HS-27A (cell line): ENCODE measurements around the gene ADAM17.
"Not testable (repeated sequence)": the region's sequence is repeated elsewhere in the genome, so short reads cannot be mapped to it uniquely, and the experiment has no call there.

Experiments used
- DNase-seq: peaks from one replicate; pipeline ENCODE4 v3.0.0-alpha.2; 2012; ENCODE audit warnings: low read depth, missing footprints

The ADAM17 gene

GRCh38 chr2:9519250-9519649 is 36.4 kb downstream of the ADAM17 start:
- no peak for DNase-seq

GRCh38 chr2:9518780-9519179 is 36.9 kb downstream of the ADAM17 start:
- DNase-seq, result no peak

- no peak for DNase-seq
Observed at GRCh38 chr2:9518163-9518562, 37.5 kb downstream of the ADAM17 start.

GRCh38 chr2:9517118-9517782 is 38.4 kb downstream of the ADAM17 start:
- no peak for DNase-seq

GRCh38 chr2:9513946-9514345 is 41.7 kb downstream of the ADAM17 start:
- not testable (repeated sequence) for DNase-seq

- no peak for DNase-seq
Observed at GRCh38 chr2:9508931-9509330, 46.7 kb downstream of the ADAM17 start.

- no peak for DNase-seq
Observed at GRCh38 chr2:9498210-9498609, 57.4 kb downstream of the ADAM17 start.

- DNase-seq, result no peak
Observed at GRCh38 chr2:9497017-9497416, 58.6 kb downstream of the ADAM17 start.

- DNase-seq, result no peak
Observed at GRCh38 chr2:9494081-9494480, 61.5 kb downstream of the ADAM17 start.

- DNase-seq, result no peak
Observed at GRCh38 chr2:9493478-9493877, 62.2 kb downstream of the ADAM17 start.

- DNase-seq, result no peak
Observed at GRCh38 chr2:9492927-9493326, 62.7 kb downstream of the ADAM17 start.

GRCh38 chr2:9490789-9491188 is 64.8 kb downstream of the ADAM17 start:
- no peak for DNase-seq

GRCh38 chr2:9488583-9489547 is 66.8 kb downstream of the ADAM17 start:
- DNase-seq, result no peak

- DNase-seq, result no peak
Observed at GRCh38 chr2:9484533-9484932, 71.1 kb downstream of the ADAM17 start.

- no peak for DNase-seq
Observed at GRCh38 chr2:9483107-9483506, 72.5 kb downstream of the ADAM17 start.

- DNase-seq, result no peak
Observed at GRCh38 chr2:9480157-9480556, 75.5 kb downstream of the ADAM17 start.

- no peak for DNase-seq
Observed at GRCh38 chr2:9478526-9478925, 77.1 kb downstream of the ADAM17 start.

GRCh38 chr2:9477914-9478313 is 77.7 kb downstream of the ADAM17 start:
- no peak for DNase-seq

GRCh38 chr2:9474361-9475057 is 81.1 kb downstream of the ADAM17 start, which contains the start of gene IAH1:
Gene IAH1 (plus strand): TSS chr2:9474551. CDS start chr2:9474567, 16 bp downstream.
- DNase-seq, result peak; percentile 12

GRCh38 chr2:9473985-9474360 is 81.7 kb downstream of the ADAM17 start:
- no peak for DNase-seq

- DNase-seq, result no peak
Observed at GRCh38 chr2:9473308-9473984, 82.2 kb downstream of the ADAM17 start.

GRCh38 chr2:9472511-9472910 is 83.1 kb downstream of the ADAM17 start:
- DNase-seq, result no peak
